HEK293 (cell line): ENCODE measurements around the gene DIS3L2.

ENCODE experiments used
- CTCF ChIA-PET: fragments of 350-600 bp; formaldehyde crosslinking; extraction: SDS; loops from one replicate; lab custom pipeline; 2021; ENCODE audit warnings: antibody characterized with exemption; lab: Yijun Ruan, JAX
- POLR2A ChIA-PET: fragments of 300-600 bp; formaldehyde crosslinking; extraction: SDS; loops from one replicate; lab custom pipeline; 2020; ENCODE audit warnings: antibody characterized with exemption, inconsistent platforms; lab: Yijun Ruan, JAX
- H3K27ac ChIP-seq: fragments of 200-500 bp; sonication (Bioruptor generic); 2 replicates; pipeline ENCODE4 v1.5.1; 2014; ENCODE audit warnings: low read depth, low read length, control low read depth, inconsistent platforms; ENCODE audit errors: extremely low read depth
- H3K36me3 ChIP-seq, 2 experiments: fragments of 200-500 bp in 1 of 2; sonication (Bioruptor generic) in 1 of 2; 1 replicate in 1 of 2; 2 replicates in 1 of 2; pipeline ENCODE4 v1.5.1; 2014 to 2017; ENCODE audit warnings: inconsistent platforms in 2 of 2, low read length in 2 of 2; ENCODE audit not compliant: control insufficient read depth in 2 of 2, insufficient read depth in 1 of 2
- H3K4me1 ChIP-seq: fragments of 200-500 bp; sonication (Bioruptor generic); 2 replicates; pipeline ENCODE4 v1.5.1; 2014; ENCODE audit warnings: mild to moderate bottlenecking, low read length, inconsistent platforms; ENCODE audit not compliant: control insufficient read depth, insufficient read depth
- H3K4me3 ChIP-seq: 2 replicates; pipeline ENCODE4 v1.5.1; 2011; ENCODE audit warnings: low read depth, mild to moderate bottlenecking, control low read depth, low read length, moderate library complexity
- H3K9me3 ChIP-seq: fragments of 200-500 bp; sonication (Bioruptor generic); 2 replicates; pipeline ENCODE4 v1.5.1; 2014; ENCODE audit warnings: low read depth, low read length, inconsistent platforms; ENCODE audit not compliant: control insufficient read depth, insufficient read depth
- GLIS1 ChIP-seq: fragments of 450-650 bp; formaldehyde crosslinking; IDR thresholded peaks from 2 replicates; pipeline ENCODE4 v1.5.1; 2016; ENCODE audit warnings: missing biosample characterization, missing genetic modification characterization
- YY1 ChIP-seq: fragments of 450-650 bp; formaldehyde crosslinking; IDR thresholded peaks from 2 replicates; pipeline ENCODE4 v1.5.1; 2018; ENCODE audit warnings: missing biosample characterization, missing genetic modification characterization
- ZBTB20 ChIP-seq: fragments of 450-650 bp; formaldehyde crosslinking; IDR thresholded peaks from 2 replicates; pipeline ENCODE4 v1.5.1; 2016; ENCODE audit warnings: missing biosample characterization, missing genetic modification characterization
- ZBTB48 ChIP-seq: fragments of 450-650 bp; formaldehyde crosslinking; IDR thresholded peaks from 2 replicates; pipeline ENCODE4 v1.5.1; 2016; ENCODE audit warnings: missing biosample characterization, missing genetic modification characterization
- ZNF10 ChIP-seq: fragments of 450-650 bp; formaldehyde crosslinking; IDR thresholded peaks from 2 replicates; pipeline ENCODE4 v1.5.1; 2017; ENCODE audit warnings: missing biosample characterization, missing genetic modification characterization
- ZNF114 ChIP-seq: fragments of 450-650 bp; formaldehyde crosslinking; IDR thresholded peaks from 2 replicates; pipeline ENCODE4 v1.5.0; 2017; ENCODE audit warnings: missing biosample characterization, missing genetic modification characterization
- ZNF132 ChIP-seq: fragments of 450-650 bp; formaldehyde crosslinking; IDR thresholded peaks from 2 replicates; pipeline ENCODE4 v1.5.1; 2017; ENCODE audit warnings: missing biosample characterization, missing genetic modification characterization, borderline replicate concordance
- ZNF394 ChIP-seq: fragments of 450-650 bp; formaldehyde crosslinking; IDR thresholded peaks from 2 replicates; pipeline ENCODE4 v1.5.1; 2016; ENCODE audit warnings: missing biosample characterization, missing genetic modification characterization, mild to moderate bottlenecking, moderate library complexity, borderline replicate concordance
- ZNF530 ChIP-seq: fragments of 450-650 bp; formaldehyde crosslinking; IDR thresholded peaks from 2 replicates; pipeline ENCODE4 v1.5.1; 2016; ENCODE audit warnings: low read depth, missing biosample characterization, missing genetic modification characterization
- ZNF549 ChIP-seq: fragments of 450-650 bp; IDR thresholded peaks from 2 replicates; pipeline ENCODE4 v1.5.1; 2018; ENCODE audit warnings: missing biosample characterization, missing genetic modification characterization, mild to moderate bottlenecking, inconsistent platforms, moderate library complexity
- TF ChIP-seq, protein P1 (sequence below): fragments of 450-650 bp; formaldehyde crosslinking; IDR thresholded peaks from 2 replicates; pipeline ENCODE4 v1.5.1; 2016; ENCODE audit warnings: missing biosample characterization, missing genetic modification characterization
- TF ChIP-seq, protein P2 (sequence below): fragments of 450-650 bp; formaldehyde crosslinking; IDR thresholded peaks from 2 replicates; pipeline ENCODE4 v1.5.1; 2016; ENCODE audit warnings: missing biosample characterization, missing genetic modification characterization
- TF ChIP-seq, protein P3 (sequence below): fragments of 450-650 bp; formaldehyde crosslinking; IDR thresholded peaks from 2 replicates; pipeline ENCODE4 v1.5.1; 2016; ENCODE audit warnings: missing biosample characterization, missing genetic modification characterization, low read depth
- TF ChIP-seq, protein P4 (sequence below): fragments of 450-650 bp; formaldehyde crosslinking; IDR thresholded peaks from 2 replicates; pipeline ENCODE4 v1.5.1; 2016; ENCODE audit warnings: missing biosample characterization, missing genetic modification characterization
- TF ChIP-seq, protein P5 (sequence below): fragments of 450-650 bp; formaldehyde crosslinking; IDR thresholded peaks from 2 replicates; pipeline ENCODE4 v1.5.1; 2016; ENCODE audit warnings: missing biosample characterization, missing genetic modification characterization

Gene DIS3L2

DNA sequence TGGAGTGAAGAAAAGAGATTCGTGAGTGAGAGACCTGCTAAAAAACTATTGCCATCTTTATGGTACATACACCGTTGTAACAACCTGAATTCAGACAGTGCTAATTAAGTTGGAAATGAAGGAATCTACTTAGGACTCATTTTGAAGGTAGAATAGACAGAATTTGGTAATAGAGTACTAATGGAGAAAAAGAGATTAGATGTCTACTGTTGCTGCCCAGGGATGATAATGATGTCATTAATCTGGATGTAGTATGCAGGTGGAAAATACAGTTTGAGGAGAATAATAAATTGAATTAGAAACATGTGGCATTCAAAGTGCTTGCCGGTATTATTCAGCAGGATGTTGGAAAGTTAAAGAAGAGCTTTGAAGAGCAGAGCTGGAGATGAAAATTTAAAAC is 44.7 kb downstream of the DIS3L2 start:
- ChIA-PET POLR2A (no interaction called here), CTCF (no interaction called here)
- Histone ChIP-seq H3K36me3 (0 out of 3 replicates have a peak, but pooled peaks cover 0 to 3% of the 10 kb centered on the region in 2 experiments), H3K4me3 (no peak overlapping the region), H3K27ac (no peak overlapping the region), H3K9me3 (no peaks in the 10 kb centered on the region; the same call in 1 of the 2 replicates), H3K4me1 (peaks cover 9% of the 10 kb centered on the region)
- TF ChIP-seq, protein P1, sequence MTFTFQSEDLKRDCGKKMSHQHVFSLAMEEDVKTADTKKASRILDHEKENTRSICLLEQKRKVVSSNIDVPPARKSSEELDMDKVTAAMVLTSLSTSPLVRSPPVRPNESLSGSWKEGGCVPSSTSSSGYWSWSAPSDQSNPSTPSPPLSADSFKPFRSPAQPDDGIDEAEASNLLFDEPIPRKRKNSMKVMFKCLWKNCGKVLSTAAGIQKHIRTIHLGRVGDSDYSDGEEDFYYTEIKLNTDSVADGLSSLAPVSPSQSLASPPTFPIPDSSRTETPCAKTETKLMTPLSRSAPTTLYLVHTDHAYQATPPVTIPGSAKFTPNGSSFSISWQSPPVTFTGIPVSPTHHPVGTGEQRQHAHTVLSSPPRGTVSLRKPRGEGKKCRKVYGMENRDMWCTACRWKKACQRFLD = no peak
- TF ChIP-seq, protein P2, sequence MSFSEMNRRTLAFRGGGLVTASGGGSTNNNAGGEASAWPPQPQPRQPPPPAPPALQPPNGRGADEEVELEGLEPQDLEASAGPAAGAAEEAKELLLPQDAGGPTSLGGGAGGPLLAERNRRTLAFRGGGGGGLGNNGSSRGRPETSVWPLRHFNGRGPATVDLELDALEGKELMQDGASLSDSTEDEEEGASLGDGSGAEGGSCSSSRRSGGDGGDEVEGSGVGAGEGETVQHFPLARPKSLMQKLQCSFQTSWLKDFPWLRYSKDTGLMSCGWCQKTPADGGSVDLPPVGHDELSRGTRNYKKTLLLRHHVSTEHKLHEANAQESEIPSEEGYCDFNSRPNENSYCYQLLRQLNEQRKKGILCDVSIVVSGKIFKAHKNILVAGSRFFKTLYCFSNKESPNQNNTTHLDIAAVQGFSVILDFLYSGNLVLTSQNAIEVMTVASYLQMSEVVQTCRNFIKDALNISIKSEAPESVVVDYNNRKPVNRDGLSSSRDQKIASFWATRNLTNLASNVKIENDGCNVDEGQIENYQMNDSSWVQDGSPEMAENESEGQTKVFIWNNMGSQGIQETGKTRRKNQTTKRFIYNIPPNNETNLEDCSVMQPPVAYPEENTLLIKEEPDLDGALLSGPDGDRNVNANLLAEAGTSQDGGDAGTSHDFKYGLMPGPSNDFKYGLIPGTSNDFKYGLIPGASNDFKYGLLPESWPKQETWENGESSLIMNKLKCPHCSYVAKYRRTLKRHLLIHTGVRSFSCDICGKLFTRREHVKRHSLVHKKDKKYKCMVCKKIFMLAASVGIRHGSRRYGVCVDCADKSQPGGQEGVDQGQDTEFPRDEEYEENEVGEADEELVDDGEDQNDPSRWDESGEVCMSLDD = no peak
- TF ChIP-seq YY1 = no peak
- TF ChIP-seq, protein P3, sequence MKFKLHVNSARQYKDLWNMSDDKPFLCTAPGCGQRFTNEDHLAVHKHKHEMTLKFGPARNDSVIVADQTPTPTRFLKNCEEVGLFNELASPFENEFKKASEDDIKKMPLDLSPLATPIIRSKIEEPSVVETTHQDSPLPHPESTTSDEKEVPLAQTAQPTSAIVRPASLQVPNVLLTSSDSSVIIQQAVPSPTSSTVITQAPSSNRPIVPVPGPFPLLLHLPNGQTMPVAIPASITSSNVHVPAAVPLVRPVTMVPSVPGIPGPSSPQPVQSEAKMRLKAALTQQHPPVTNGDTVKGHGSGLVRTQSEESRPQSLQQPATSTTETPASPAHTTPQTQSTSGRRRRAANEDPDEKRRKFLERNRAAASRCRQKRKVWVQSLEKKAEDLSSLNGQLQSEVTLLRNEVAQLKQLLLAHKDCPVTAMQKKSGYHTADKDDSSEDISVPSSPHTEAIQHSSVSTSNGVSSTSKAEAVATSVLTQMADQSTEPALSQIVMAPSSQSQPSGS (tag by site-specific recombination) = peak; percentile 66
- TF ChIP-seq GLIS1 = no peak
- no peak for TF ChIP-seq ZNF549 (tag by site-specific recombination)
- TF ChIP-seq ZBTB20 (tag by site-specific recombination) = no peak

DNA sequence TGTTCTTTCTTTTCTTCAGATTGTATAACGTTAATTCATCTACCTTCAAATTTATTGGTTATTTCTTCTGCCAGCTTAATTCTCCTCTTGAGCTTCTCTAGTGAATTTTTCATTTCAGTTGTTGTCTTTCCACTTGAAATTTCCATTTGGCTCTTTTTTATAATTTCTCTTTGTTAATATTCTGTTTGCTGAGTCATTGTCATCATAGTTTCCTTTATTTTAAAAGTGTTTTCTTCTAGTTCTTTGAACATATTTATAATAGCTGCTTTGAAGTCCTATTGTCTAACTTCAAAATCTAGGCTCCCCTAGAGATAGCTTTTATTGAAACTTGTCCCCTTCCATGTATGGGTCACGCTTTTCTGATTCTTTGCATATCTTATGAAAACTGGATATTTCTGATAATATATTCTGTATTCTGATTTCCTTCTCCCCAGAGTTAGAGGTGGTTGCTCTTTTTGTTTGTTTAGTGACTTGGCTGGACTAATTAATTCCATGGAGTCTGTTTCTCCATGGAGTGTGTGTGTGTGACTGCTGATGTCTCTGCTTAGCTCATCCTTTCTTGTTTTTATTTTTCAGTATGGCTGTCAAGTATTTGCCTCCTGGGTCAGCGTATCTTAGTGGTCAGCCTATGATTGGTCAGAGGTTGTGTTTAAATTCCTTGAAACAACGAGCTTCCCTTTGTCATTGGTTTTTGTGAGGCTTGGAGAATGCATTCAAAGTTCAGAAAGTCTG is 47.6 kb downstream of the DIS3L2 start:
- no peaks in the 10 kb centered on the region for H3K9me3 ChIP-seq
- H3K4me3 ChIP-seq = no peak overlapping the region
- POLR2A ChIA-PET = no interaction called here
- H3K27ac ChIP-seq = no peak overlapping the region
- TF ChIP-seq ZNF394 (tag by site-specific recombination) (no peak), ZNF10 (no peak), ZNF530 (tag by site-specific recombination) (no peak), ZBTB48 (no peak), ZNF132 (tag by site-specific recombination) (no peak), ZNF114 (tag by site-specific recombination) (no peak)
- TF ChIP-seq, protein P4, sequence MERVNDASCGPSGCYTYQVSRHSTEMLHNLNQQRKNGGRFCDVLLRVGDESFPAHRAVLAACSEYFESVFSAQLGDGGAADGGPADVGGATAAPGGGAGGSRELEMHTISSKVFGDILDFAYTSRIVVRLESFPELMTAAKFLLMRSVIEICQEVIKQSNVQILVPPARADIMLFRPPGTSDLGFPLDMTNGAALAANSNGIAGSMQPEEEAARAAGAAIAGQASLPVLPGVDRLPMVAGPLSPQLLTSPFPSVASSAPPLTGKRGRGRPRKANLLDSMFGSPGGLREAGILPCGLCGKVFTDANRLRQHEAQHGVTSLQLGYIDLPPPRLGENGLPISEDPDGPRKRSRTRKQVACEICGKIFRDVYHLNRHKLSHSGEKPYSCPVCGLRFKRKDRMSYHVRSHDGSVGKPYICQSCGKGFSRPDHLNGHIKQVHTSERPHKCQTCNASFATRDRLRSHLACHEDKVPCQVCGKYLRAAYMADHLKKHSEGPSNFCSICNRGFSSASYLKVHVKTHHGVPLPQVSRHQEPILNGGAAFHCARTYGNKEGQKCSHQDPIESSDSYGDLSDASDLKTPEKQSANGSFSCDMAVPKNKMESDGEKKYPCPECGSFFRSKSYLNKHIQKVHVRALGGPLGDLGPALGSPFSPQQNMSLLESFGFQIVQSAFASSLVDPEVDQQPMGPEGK = no peak
- TF ChIP-seq, protein P5, sequence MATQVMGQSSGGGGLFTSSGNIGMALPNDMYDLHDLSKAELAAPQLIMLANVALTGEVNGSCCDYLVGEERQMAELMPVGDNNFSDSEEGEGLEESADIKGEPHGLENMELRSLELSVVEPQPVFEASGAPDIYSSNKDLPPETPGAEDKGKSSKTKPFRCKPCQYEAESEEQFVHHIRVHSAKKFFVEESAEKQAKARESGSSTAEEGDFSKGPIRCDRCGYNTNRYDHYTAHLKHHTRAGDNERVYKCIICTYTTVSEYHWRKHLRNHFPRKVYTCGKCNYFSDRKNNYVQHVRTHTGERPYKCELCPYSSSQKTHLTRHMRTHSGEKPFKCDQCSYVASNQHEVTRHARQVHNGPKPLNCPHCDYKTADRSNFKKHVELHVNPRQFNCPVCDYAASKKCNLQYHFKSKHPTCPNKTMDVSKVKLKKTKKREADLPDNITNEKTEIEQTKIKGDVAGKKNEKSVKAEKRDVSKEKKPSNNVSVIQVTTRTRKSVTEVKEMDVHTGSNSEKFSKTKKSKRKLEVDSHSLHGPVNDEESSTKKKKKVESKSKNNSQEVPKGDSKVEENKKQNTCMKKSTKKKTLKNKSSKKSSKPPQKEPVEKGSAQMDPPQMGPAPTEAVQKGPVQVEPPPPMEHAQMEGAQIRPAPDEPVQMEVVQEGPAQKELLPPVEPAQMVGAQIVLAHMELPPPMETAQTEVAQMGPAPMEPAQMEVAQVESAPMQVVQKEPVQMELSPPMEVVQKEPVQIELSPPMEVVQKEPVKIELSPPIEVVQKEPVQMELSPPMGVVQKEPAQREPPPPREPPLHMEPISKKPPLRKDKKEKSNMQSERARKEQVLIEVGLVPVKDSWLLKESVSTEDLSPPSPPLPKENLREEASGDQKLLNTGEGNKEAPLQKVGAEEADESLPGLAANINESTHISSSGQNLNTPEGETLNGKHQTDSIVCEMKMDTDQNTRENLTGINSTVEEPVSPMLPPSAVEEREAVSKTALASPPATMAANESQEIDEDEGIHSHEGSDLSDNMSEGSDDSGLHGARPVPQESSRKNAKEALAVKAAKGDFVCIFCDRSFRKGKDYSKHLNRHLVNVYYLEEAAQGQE = no peak
- H3K36me3 ChIP-seq = 0 out of 3 replicates have a peak, but pooled peaks cover 0 to 3% of the 10 kb centered on the region in 2 experiments
- peaks cover 21% of the 10 kb centered on the region for H3K4me1 ChIP-seq
- CTCF ChIA-PET = interaction anchor here (1.1 to 1.3 kb wide), 2 partner anchors 18 to 24 kb away, joined by 3 to 4 read pairs; no protein-coding TSS in a partner anchor
